ENCODE data around the gene ZSCAN4. TPM values are rescaled to one million over a fixed set of nuclear protein-coding genes. Genes with fewer than 3 reads are reported as not detected.

The ZSCAN4 gene
- total and polyA plus RNA-seq, 11 donors = 0.03 to 0.14 (median 0.11) TPM; not detected in 8

DNA sequence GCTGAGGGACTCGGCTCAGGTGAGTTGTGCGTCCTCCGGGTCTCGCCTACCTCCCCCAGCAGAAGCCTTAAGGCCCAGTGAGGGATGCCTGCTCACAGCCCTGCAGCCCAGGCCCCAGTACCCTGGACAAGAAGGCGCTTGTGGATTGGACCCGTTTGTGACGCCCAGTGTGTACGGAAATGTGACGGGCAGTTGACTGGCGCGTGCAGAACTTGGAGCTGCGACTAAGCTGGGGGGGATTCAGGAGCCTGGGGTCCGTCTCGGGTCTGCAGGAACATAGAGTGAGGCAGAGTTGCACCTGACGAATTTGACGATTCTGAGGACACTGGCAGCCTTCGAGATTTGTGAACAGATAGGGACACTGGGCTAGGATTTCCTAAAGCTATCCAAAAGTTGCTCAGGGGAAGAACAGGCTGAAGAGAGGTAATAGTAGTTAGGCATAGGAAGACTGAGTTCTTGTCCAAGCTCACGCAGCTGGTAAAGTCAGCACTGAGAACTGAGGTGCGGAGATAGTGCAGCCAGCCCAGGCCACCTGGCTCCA lies 13.6 kb downstream of the ZSCAN4 start:
- ATAC-seq = no peak
- Histone ChIP-seq H3K4me3 (peak overlapping the region; percentile 68 to 100 (median 90)), H3K27ac (peak overlapping the region in 9 of 12 donors; percentile 39 to 85 (median 79)), H3K9me3 (peaks cover 0 to 43% (median 31%) of the 10 kb centered on the region in 12 donors), H3K4me1 (peaks cover 5 to 26% (median 16%) of the 10 kb centered on the region in 12 donors), H3K36me3 (peaks cover 0 to 37% (median 25%) of the 10 kb centered on the region in 9 donors), H3K27me3 (peaks cover 0 to 2% (median 0%) of the 10 kb centered on the region in 9 donors)
- 2 to 3% (median 3%) methylated on average over 19 of the region's 19 CpGs for WGBS, 4 donors
- no peak for TF ChIP-seq POLR2A (IDR thresholded peaks at IDR 0.05)
- TF ChIP-seq, protein P1, sequence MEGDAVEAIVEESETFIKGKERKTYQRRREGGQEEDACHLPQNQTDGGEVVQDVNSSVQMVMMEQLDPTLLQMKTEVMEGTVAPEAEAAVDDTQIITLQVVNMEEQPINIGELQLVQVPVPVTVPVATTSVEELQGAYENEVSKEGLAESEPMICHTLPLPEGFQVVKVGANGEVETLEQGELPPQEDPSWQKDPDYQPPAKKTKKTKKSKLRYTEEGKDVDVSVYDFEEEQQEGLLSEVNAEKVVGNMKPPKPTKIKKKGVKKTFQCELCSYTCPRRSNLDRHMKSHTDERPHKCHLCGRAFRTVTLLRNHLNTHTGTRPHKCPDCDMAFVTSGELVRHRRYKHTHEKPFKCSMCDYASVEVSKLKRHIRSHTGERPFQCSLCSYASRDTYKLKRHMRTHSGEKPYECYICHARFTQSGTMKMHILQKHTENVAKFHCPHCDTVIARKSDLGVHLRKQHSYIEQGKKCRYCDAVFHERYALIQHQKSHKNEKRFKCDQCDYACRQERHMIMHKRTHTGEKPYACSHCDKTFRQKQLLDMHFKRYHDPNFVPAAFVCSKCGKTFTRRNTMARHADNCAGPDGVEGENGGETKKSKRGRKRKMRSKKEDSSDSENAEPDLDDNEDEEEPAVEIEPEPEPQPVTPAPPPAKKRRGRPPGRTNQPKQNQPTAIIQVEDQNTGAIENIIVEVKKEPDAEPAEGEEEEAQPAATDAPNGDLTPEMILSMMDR (IDR thresholded peaks at IDR 0.05) = no peak
- intact Hi-C loops (cut with DNase I) = no loop called here
- DNase-seq = no peak

DNA sequence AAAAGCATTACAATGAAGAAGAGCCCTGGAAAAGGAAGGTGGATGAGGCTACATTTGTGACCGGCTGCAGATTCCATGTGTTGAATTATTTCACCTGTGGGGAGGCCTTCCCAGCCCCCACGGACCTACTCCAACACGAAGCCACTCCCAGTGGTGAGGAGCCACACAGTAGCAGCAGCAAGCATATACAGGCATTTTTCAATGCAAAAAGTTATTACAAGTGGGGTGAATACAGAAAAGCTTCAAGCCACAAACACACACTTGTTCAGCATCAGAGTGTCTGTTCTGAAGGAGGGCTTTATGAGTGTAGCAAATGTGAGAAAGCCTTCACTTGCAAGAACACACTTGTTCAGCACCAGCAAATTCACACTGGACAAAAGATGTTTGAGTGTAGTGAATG lies 18.0 kb downstream of the ZSCAN4 start:
- intact Hi-C loops (cut with DNase I) = loop anchor here in 1 of 10 donors (5.0 kb wide), 1 partner anchor 69 kb away; no protein-coding TSS in a partner anchor
- no peak for TF ChIP-seq POLR2A (IDR thresholded peaks at IDR 0.05)
- TF ChIP-seq, protein P1 (IDR thresholded peaks at IDR 0.05) = no peak
- H3K27ac ChIP-seq = no peak overlapping the region
- peaks cover 5 to 33% (median 16%) of the 10 kb centered on the region in 12 donors for H3K4me1 ChIP-seq
- ATAC-seq (no peak), DNase-seq (no peak)
- 98 to 100% (median 99%) methylated on average over 3 of the region's 3 CpGs for WGBS, 4 donors
- H3K36me3 ChIP-seq = peaks cover 0 to 63% (median 25%) of the 10 kb centered on the region in 9 donors
- H3K27me3 ChIP-seq = no peaks in the 10 kb centered on the region
- no peak overlapping the region for H3K4me3 ChIP-seq
- H3K9me3 ChIP-seq = peaks cover 0 to 88% (median 56%) of the 10 kb centered on the region in 12 donors

DNA sequence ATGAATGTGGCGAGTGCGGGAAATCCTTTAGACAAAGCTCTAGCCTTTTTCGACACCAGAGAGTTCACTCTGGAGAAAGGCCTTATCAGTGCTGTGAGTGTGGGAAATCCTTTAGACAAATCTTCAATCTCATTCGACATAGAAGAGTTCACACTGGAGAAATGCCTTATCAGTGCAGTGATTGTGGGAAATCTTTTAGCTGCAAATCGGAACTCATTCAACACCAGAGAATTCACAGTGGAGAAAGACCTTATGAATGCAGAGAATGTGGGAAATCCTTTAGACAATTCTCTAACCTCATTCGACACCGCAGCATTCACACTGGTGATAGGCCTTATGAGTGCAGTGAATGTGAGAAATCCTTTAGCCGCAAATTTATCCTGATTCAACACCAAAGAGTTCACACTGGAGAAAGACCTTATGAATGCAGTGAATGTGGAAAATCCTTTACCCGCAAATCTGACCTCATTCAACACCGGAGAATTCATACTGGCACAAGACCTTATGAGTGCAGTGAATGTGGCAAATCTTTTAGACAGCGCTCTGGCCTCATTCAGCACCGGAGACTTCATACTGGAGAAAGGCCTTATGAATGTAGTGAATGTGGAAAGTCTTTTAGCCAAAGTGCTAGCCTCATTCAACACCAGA lies 18.8 kb downstream of the ZSCAN4 start:
- ATAC-seq (no peak), DNase-seq (no peak)
- intact Hi-C loops (cut with DNase I) = loop anchor here in 1 of 10 donors (5.0 kb wide), 1 partner anchor 70 kb away; no protein-coding TSS in a partner anchor
- TF ChIP-seq, protein P1 (IDR thresholded peaks at IDR 0.05) = no peak
- no peak for TF ChIP-seq POLR2A (IDR thresholded peaks at IDR 0.05)
- Histone ChIP-seq H3K4me1 (peaks cover 3 to 31% (median 14%) of the 10 kb centered on the region in 12 donors), H3K27me3 (no peaks in the 10 kb centered on the region), H3K9me3 (peaks cover 0 to 95% (median 56%) of the 10 kb centered on the region in 12 donors), H3K4me3 (no peak overlapping the region), H3K27ac (no peak overlapping the region), H3K36me3 (peaks cover 0 to 63% (median 25%) of the 10 kb centered on the region in 9 donors)
- 93 to 98% (median 98%) methylated on average over 12 of the region's 12 CpGs for WGBS, 4 donors

All from heart left ventricle (tissue), 16 donors.